ENCODE measurements around the gene RIN2.

Gene RIN2

GRCh38 chr20:19806806-19807190 is 48.7 kb downstream of the RIN2 start:
- Mint-ChIP-seq H3K4me3 (no peak overlapping the region), H3K4me1 (peaks cover 15% of the 10 kb centered on the region), H3K27ac (peak overlapping the region in 1 of 3 experiments; percentile 76), H3K36me3 (ENCODE audit: low read depth) (peaks cover 74% of the 10 kb centered on the region), H3K9me3 (peaks cover 21% of the 10 kb centered on the region), H3K27me3 (ENCODE audit: low read depth) (no peaks in the 10 kb centered on the region)
- TF ChIP-seq, protein P1, sequence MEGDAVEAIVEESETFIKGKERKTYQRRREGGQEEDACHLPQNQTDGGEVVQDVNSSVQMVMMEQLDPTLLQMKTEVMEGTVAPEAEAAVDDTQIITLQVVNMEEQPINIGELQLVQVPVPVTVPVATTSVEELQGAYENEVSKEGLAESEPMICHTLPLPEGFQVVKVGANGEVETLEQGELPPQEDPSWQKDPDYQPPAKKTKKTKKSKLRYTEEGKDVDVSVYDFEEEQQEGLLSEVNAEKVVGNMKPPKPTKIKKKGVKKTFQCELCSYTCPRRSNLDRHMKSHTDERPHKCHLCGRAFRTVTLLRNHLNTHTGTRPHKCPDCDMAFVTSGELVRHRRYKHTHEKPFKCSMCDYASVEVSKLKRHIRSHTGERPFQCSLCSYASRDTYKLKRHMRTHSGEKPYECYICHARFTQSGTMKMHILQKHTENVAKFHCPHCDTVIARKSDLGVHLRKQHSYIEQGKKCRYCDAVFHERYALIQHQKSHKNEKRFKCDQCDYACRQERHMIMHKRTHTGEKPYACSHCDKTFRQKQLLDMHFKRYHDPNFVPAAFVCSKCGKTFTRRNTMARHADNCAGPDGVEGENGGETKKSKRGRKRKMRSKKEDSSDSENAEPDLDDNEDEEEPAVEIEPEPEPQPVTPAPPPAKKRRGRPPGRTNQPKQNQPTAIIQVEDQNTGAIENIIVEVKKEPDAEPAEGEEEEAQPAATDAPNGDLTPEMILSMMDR (IDR thresholded peaks at IDR 0.05; ENCODE audit: unreplicated experiment in 3 of 3): no peak

DNA sequence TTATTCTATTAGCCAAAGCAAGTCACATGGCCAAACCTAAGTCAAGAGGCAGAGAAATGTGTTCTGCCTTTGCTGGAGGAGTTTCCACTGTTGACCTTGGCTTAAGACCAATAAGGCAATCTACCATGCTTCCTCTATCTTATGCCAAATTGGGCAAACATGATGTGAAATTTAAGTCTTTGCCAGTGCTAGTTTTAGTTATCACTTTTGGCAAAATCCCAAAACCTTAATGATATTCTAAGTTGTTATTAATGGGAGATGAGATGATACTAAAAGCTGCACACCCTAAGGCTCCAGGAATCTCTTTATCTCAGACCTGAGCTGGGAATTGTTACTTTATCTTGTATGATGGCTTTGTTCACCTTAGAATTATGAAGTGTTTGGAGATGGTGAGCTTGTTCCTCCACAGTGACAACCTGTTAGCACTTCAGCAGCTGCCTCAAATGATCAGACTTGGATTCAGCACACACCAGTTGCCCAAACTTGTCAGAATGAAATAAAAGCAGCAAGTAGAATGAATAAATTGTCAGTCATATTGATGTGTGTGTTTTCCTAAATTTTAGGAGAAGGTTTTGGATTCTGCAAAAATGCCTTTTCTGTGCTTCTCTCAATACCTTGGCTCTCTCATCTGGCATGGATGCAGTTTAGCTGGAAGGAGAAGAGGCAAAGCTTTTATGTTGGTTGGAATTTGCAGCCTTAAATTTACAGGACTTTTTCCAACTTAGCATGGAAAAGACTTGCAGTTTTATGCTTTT is 49.3 kb downstream of the RIN2 start:
- Mint-ChIP-seq H3K9me3 (peaks cover 21% of the 10 kb centered on the region), H3K4me3 (no peak overlapping the region), H3K4me1 (peaks cover 15% of the 10 kb centered on the region), H3K27me3 (ENCODE audit: low read depth) (no peaks in the 10 kb centered on the region), H3K36me3 (ENCODE audit: low read depth) (peaks cover 70% of the 10 kb centered on the region), H3K27ac (peak overlapping the region in 2 of 3 experiments; percentile 28 to 76)
- TF ChIP-seq, protein P1 (IDR thresholded peaks at IDR 0.05; ENCODE audit: unreplicated experiment in 3 of 3): no peak

Measured in nephron (organoid).